Right forelimb (tissue), 1 donor: ENCODE measurements around the gene TMEM217.
"Not testable (repeated sequence)": the region's sequence is repeated elsewhere in the genome, so short reads cannot be mapped to it uniquely, and the experiment has no call there.

ENCODE experiments used
- DNase-seq: peaks from one replicate; pipeline ENCODE4 v3.0.0-alpha.2; 2018

The TMEM217 gene

DNA sequence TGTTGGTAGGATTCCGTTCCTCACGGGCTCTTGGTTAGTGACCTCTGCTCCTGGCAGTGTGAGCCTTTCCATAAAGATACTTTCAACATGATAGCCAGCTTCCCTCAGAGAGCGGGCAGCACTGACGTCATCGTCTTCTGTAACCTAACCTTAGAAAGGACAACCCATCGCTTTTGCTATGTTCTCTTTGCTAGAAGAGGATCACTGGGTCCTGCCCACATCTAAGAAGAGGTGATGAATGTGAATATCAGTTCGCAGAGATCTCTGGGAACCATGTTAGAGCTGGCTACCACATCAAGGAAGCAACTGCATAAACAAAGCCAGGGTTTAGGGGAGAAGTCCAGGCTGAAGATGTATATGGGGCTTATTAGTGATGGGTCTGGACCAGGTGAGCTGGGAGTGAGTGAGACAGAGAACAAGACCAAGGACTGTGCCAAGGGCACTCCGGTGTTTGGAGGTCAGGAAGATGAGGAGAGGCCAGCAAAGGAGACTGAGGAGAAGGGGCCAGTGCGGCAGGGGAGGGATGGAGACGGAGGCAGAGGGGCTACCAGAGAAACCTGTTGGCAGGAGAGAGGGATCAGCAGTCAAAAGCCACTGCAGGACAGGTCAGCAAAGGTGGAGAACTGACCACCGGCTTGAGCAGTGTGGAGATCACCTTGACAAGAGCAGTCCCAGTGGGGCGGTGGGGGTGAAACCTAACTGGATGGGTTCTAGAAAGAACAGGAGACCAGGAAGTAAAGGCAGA is 48.3 kb downstream of the TMEM217 start:
- no peak for DNase-seq

DNA sequence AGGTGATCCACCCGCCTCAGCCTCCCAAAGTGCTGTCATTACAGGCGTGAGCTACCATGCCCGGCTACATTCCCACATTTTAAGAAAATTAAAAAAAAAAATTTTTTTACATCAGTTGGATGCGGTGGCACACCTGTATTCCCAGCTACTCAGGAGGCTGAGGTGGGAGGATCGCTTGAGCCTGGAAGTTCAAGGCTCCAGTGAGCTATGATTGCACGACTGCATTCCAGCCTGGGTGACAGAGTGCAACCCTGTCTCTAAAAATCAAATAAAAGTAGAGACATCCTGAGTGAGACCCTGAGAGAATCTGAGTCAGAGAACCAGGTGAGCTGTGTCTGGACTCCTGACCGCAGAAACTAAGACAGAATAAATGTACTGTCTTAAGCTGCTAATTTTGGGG is 49.2 kb downstream of the TMEM217 start:
- DNase-seq = no peak

DNA sequence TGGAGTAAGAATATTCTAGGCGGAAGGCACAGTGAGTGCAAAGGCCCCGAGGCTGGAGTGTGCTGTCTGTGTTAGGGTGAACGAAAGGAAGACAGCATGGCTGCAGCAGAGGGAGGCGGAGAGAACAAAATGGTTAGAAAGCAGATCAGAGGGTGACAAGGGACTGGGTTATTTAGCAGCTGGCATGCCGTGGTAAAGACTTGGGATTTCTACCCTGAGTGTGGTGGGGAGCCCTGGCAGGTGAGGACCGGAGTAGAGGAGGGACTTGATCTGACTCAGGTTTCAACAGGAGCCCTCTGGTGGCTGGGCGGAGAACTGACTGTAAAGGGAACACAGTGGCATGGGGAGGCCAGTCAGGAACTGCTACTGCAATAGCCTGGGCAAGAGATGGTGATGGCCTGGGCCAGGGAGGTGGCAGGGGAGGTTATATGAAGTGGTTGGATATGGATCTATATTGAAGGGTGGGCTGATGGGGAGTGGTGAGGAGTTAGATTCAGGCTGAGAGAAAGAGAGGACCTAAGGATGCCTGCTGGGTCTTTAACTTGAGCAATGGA is 50.0 kb downstream of the TMEM217 start:
- peak; percentile 61 for DNase-seq

DNA sequence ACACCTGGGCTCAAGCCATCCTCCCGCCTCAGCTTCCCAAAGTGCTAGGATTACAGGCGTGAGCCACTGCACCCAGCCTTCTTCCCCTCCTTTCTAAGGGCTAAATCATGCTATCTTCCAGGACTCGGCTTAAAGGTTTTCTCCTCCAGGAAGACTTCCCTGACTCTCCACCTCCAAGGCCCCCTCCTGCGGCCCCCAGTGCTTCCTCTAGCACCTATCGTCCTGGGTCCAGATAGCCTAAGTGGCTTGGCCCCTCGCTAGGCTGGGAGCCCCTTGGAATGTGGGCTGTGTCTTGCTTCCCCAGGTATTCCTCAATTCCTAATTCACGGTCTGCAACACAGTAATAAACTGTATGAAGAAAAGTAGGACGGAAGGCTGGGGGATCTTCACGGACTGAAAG is 51.3 kb downstream of the TMEM217 start:
- no peak for DNase-seq

DNA sequence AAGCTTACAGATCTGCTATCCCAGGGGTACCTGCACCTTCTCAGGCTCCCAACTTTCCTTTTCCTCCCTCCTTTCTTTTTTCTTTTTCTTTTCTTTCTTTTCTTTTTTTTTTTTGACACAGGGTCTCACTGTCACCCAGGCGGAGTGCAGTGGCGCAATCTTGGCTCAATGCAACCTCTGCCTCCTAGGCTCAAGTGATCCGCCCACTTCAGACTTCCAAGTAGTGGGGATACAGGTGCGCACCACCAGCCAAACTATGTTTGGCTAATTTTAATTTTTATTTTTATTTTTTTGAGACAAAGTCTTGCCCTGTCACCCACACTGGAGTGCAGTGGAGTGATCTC is 52.0 kb downstream of the TMEM217 start:
- DNase-seq = no peak

DNA sequence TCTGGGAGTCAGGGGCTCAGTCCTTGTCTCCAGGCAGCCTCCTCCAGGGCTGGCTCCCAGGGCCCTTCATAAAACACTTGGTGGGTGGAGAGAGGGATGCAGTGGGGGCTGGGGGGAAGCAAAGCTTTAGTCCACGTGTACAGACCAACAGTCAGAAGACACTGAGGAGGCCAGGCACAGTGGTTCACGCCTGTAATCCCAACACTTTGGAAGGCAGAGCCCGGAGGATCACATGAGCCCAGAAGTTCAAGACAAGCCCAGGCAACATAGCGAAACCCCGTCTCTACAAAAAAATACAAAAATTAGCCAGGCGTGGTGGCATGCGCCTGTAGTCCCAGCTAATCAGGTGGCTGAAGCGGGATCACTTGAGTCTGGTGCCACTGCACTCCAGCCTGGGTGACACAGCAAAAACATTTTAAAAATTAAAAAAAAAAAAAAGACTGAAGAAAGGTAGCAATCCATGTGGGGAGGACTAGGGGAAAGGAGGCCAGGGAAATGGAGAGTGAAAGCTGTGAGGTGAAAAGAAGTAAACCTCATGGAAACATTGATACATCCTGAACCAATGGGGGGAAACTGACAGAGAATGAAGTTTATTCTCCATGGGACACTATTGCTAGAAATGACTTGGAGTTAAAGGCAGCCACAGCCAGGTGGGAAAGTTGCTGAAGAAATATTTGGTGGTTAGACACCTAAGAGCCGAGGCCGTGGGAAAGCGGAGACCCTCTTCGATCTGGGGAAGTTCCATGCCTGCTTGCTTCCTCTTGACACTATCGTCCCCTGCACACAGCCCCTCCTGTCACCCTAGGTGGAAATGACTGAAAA is 52.6 kb downstream of the TMEM217 start:
- no peak for DNase-seq

DNA sequence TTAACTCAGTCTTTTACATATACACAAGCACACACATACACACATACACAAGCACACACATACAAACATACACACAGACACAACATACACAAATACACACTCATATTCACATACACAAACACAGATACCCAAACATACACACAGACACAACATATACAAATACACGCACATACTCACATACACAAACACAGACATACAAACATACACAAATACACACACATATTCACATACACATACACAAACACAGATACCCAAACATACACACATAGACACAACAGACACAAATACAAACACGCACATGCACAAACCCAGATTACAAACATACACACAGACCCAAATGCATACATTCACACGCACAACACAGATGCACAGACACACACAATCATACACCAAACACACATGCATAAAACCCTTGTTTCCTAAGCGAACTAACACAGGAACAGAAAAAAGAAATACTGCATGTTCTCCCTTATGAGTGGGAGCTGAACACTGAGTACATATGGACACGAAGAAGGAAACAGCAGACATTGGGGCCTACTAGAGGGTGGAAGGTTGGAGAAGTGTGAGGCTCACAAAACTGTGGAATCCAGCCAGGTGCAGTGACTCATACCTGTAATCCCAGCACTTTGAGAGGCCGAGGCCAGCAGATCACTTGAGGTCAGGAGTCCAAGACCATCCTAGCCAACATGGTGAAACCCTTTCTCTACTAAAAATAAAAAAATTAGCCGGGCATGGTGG is 53.8 kb downstream of the TMEM217 start:
- no peak for DNase-seq

DNA sequence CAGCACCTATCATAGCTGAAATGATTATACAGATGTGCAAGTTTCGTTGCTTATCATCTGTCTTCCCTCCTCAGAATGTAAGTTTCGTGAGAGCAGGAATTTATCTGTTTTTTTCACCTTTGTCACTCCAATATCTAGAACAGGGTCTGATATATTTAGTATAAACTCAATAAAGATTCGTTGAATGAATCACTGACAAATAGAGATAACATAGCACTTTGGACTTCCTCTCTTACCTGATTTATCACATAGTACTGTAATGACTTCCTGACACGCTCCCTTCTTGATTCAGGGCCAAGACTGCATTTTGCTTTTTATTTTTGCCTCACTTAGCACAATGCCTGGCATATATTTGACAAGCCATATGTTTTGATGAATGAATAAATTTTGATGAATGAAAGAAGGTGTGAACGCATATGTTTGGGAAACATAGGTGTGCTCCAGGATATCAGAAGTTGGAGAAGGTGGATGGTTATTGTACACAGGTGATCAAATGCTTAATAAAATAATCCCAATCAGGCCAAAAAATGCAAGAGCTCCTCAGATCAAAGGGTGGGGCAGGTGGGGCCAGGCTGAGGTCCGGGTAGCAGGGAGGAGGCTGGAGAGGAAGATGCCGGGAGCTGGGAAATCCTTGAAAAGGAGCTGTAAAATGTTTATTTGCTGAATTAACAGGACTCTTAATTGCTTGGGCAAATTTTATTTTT is 55.0 kb downstream of the TMEM217 start:
- DNase-seq = no peak

DNA sequence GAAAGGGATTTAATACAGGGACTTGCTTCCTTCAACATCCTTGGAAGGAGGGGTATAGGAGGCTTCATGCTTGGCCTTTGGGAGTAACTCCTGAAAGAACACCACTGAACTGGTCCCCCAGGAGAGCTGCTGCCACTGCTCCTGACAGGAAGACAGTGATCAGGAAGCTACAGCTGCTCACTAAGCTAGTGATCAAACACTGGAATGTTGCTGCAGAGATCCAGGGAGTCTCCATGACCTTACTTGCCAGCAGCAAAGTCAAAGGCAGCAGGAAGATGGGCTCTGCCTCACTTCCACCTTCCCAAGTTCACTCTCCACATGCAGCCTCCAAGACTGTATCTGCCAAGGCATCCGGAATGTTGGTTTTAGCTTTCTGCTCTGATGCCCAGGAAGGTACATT is 56.2 kb downstream of the TMEM217 start:
- no peak for DNase-seq

DNA sequence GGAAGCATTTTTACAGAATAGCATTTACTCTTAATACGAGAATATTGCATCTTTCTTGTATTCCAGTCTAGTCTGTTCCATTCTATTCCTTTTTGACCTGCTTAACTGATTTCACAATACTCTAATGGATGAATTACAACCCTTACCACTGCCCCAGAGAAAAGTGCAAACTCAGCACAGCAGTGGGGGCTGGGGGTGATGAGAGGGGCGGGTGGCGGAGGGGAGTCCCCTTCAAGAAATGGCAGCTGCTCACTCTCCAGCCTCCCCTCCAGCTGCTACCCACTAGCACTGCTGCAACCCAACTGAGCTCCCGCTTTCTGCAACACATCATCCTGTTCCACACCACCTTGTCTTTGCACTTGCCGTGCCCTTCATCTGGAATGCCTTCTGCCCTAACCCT is 57.9 kb downstream of the TMEM217 start:
- no peak for DNase-seq

DNA sequence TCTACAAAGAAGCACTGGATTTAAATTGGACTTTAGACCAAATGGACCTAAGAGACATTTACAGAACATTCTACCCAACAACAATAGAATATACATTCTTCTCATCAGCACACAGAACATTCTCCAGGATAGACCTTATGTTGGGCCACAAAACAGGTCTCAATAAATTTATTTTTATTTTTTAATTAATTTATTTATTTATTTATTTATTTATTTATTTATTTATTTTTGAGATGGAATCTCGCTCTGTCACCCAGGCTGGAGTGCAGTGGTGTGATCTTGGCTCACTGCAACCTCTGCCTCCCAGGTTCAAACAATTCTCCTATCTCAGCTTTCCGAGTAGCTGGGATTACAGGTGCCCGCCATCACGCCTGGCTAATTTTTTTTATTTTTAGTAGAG is 61.5 kb downstream of the TMEM217 start:
- not testable (repeated sequence) for DNase-seq

DNA sequence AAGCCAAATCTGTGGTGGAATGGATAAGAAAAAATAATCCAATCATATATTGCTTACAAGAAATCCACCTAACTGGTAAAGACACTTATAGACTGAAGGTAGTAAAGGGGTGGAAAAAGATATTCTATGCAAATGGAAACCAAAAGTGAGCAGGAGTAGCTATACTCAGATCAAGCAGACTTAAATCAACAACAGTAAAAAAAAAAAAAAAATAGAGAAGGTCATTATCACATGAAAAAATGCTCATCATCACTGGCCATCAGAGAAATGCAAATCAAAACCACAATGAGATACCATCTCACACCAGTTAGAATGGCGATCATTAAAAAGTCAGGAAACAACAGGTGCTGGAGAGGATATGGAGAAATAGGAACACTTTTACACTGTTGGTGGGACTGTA is 63.1 kb downstream of the TMEM217 start:
- DNase-seq = not testable (repeated sequence)

DNA sequence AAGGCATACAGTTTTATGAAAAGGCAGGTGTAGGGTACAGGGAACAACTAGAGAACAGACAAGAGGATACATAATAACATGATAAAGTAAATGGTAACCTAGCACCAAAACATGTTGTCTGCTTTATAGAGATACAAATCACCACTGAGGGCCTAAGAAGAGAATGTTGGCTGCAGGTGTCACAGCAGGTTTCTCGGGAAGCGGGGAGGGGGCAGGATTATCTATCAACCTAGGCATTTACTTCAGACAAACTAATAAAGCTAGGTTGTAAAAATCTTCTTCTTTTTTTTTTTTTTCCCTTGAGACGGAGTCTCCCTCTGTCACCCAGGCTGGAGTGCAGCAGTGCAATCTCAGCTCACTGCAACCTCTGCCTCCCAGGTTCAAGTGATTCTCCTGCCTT is 65.3 kb downstream of the TMEM217 start:
- no peak for DNase-seq

DNA sequence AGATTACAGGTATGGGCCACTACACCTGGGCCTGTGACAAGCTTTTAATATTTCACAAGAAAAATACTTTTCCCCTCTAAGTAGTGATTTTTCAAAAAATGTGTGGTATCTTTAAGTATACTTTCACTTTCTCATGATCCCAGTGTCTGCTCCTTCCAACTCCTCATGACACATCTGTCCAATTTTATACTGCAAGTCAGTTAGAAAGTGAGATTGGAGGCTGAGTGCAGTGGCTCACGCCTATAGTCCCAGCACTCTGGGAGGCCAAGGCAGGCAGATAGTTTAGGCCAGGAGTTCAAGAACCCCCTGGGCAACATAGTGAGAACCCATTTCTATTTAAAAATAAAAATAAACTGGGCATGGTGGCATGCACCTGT is 67.8 kb downstream of the TMEM217 start:
- DNase-seq = no peak

DNA sequence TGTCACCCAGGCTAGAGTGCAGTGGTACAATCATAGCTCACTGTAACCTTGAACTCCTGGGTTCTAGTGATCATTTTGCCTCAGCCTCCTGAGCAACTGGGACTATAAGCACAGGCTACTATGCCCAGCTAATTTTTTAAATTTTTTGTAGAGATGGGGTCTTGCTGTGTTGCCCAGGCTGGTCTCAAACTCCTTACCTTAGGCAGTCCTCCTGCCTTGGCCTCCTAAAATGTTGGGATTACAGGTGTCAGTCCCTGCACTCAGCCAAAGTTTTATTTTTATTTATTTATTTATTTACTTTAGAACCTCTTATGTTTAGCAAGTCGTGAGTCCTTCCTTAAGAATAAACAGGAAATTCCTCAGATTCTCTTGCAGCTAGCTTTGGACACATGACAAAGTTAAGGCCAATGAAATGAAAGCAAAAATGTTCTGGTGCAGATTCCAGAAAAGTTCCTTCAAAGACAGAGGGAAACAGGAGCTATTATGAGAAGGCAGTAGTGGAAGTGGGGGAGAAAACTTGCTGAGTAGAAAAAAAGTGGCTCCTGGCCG is 68.9 kb downstream of the TMEM217 start:
- DNase-seq = no peak

DNA sequence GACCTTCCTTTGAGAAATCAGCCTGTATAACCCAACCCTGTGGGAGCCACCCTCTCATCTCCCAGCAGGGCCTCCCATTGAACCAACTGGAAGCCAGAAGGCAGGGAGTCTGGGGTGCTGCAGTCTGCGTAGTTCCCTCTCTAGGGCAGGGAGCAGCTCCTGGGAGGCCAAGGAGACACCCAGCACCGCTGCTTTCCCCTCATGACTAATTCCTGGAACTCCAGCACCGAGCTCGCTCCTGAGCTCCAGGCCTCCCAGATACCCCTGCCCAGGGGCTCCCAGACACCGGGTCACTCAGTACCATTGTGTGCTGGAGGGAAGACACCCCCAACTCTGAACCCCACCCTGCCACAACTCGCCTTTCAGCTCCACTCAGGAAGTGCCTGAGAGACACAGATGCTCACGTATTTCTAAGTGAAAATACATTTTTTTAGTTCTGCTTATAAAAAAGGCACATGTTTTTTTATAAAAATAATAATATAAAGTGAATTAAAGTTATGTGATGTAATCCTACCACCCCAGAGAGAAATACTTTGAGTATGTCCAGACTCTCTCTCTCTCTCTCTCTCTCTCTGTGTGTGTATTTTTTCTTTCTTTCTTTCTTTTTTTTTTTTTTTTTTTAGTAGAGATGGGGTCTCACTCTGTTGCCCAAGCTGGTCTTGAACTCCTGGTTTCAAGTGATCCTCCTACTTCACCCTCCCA is 70.5 kb downstream of the TMEM217 start:
- no peak for DNase-seq

DNA sequence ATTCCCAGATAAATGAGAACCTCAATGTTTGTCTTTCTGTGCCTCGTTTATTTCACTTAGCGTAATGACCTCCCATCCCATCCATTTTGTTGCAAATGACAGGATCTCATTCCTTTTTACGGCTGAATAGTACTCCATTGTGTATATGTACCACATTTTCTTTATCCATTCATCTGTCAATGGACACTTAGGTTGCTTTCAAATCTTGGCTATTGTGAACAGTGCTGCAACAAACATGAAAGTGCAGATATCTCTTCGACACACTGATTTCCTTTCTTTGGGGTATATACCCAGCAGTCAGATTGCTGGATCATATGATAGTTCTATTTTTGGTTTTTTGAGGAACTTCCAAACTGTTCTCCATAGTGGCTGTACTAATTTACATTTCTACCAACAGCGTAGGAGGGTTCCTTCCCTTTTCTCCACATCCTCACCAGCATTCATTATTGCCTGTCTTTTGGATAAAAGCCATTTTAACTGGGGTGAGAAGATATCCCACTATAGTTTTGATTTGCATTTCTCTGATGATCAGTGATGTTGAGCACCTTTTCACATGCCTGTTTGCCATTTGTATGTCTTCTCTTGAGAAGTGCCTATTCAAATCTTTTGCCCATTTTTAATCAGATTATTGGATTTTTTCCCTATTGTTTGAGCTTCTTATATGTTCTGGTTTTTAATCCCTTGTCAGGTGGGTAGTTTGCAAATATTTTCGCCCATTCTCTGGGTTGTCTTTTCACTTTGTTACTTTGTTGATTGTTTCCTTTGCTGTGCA is 71.8 kb downstream of the TMEM217 start:
- not testable (repeated sequence) for DNase-seq

DNA sequence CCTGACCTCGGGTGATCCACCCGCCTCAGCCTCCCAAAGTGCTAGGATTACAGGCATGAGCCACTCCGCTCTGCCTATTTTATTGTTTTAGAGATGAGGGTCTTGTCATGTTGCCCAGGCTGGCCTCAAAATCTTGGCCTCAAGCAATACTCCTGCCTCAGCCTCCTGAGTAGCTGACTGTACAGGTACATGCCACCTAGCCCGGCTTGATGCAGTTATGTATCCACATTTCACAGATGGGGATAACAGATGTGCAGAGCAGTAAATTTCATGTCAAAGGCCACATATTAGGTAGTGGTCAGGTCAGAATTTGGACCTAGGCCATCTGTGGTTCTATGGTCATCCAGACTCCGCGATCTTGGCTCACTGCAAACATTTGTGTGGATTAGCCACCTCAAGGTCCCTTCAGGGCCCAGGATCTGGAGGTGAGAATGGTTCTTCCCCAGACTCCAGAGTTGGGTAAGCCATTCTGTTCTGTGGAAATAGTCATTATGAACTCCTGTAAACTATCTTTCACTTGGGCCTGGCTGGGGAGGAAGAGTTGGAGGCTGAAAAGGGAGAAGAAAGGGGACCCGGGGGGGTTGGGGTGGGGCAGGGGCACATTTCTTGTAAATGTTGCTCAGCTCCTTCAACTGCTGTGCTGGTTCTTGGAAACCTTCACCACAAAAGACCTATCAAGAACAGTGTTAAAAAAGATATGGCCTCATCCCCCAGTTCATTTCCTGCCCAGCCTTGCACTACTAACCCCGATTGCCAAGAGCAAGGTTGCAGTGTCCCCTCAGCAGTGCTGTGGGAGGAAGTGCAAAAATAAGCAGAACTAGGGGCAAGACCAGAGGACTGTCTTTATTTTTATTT is 75.0 kb downstream of the TMEM217 start:
- DNase-seq = no peak

DNA sequence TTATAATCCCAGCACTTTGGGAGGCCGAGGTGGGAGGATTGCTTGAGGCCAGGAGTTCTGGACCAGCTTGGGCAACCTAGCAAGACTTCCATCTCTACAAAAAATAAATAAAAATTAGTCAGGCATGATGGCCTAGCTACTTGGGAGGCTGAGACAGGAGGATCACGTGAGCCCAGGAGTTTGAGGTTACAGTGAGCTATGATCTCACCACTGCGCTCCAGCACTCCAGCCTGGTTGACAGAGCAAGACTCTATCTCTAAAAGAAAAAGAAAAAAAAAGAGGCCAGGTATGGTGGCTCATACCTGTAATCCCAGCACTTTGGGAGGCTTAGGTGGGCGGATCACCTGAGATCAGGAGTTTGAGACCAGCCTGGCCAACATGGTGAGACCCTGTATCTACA is 77.3 kb downstream of the TMEM217 start:
- not testable (repeated sequence) for DNase-seq

DNA sequence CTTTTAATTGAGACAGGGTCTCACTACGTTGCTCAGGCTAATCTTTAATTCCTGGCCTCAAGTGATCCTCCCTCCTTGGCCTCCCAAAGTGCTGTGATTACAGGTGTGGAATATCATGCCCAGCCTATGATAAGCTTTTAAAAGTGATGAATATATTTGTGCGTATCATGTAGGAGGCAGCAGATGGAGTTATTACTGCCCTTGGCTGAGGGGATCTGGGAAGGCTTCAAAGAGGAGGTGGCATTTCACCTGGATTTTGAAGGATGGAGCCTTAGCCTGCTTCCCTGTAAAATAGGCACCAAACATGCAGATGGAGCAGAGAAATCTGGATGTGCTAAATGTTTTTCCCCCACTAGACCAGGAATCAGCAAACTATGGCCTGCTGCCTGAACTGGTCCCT is 77.9 kb downstream of the TMEM217 start:
- no peak for DNase-seq
